ENCODE data around the gene ADGRE1.

The ADGRE1 gene

DNA sequence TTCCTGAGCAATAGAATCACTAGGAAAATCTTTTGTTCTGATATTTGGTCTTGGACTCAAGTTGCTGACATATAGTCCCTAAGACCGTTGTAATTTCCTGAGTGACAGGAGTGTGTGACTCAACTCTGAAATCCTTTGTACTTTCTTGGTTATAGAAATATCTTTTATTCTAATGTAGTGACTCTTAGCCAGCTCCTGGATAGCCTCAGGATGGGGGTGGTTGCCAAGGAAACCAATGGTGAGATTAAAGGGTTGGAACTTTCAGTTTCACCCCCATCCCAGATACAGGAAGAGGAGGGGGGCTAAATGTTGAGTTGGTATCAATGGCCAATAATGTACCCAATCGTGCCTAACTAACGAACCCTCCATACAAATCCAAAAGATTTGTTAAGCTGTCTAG lies 92.0 kb downstream of the ADGRE1 start:
- H3K4me3 ChIP-seq (ENCODE audit: low read length) = no peak overlapping the region
- TF ChIP-seq, protein P1, sequence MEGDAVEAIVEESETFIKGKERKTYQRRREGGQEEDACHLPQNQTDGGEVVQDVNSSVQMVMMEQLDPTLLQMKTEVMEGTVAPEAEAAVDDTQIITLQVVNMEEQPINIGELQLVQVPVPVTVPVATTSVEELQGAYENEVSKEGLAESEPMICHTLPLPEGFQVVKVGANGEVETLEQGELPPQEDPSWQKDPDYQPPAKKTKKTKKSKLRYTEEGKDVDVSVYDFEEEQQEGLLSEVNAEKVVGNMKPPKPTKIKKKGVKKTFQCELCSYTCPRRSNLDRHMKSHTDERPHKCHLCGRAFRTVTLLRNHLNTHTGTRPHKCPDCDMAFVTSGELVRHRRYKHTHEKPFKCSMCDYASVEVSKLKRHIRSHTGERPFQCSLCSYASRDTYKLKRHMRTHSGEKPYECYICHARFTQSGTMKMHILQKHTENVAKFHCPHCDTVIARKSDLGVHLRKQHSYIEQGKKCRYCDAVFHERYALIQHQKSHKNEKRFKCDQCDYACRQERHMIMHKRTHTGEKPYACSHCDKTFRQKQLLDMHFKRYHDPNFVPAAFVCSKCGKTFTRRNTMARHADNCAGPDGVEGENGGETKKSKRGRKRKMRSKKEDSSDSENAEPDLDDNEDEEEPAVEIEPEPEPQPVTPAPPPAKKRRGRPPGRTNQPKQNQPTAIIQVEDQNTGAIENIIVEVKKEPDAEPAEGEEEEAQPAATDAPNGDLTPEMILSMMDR (IDR thresholded peaks at IDR 0.05; ENCODE audit: insufficient read depth, low read depth, low read length, missing control alignments) = no peak
- no peak for DNase-seq (ENCODE audit: low read depth)

DNA sequence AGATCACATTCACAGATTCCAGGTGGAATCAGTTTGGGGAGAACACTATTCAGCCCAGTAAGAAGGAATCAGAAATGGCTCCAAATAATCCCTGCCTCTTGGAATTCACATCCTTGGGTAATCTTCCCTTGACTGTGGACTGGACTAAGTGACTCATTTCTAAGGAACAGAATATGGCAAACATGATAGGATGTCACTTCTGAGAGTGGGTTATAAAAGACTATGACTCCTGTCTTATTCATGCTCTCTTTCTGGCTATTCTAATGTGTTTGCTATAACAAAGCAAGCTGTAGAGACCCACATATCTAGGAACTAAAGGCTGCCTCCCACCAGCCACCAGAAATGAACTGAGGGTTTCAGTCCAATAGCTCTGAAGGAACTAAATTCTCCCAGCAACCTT lies 96.1 kb downstream of the ADGRE1 start:
- DNase-seq (ENCODE audit: low read depth) = no peak
- no peak overlapping the region for H3K4me3 ChIP-seq (ENCODE audit: low read length)
- TF ChIP-seq, protein P1 (IDR thresholded peaks at IDR 0.05; ENCODE audit: insufficient read depth, low read depth, low read length, missing control alignments) = no peak

DNA sequence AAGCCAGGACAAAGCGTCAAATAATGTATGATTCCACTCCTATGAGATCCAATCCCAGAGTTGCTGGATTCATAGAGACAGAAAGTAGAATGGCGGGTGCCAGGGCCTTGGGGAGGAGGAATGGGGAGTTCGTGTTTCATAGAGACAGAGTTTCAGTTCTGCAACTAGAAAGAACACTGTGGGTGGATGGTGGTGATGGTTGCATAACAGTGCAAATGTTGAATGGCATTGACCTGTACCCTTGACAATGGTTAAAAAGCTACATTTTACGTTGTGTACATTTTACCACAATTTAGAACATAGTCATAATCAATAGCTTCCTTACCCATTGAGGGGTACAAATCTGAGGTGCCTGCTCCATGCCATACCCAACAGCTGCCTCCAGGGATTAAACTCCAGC lies 100.5 kb downstream of the ADGRE1 start:
- TF ChIP-seq, protein P1 (IDR thresholded peaks at IDR 0.05; ENCODE audit: insufficient read depth, low read depth, low read length, missing control alignments) = no peak
- no peak for DNase-seq (ENCODE audit: low read depth)
- no peak overlapping the region for H3K4me3 ChIP-seq (ENCODE audit: low read length)

DNA sequence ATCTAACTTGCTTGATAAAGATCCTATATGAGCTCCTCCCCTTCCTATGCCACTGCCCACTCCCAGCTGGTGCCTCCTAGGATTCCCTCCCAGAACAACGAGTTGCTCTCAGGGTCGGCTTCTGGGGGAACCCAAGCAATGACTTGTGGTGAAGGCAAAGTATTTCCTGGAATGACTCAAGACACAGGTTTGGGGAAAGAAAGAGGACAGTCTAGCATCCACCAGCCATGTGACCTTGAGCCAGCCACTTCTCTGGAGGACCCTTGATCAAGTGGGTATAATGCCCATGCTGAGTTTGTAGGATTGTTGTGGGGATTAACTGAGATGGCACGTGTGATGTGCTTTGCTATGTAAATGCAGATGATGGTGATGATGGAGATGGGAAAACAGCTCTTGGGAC lies 100.9 kb downstream of the ADGRE1 start:
- DNase-seq (ENCODE audit: low read depth) = no peak
- TF ChIP-seq, protein P1 (IDR thresholded peaks at IDR 0.05; ENCODE audit: insufficient read depth, low read depth, low read length, missing control alignments) = no peak
- no peak overlapping the region for H3K4me3 ChIP-seq (ENCODE audit: low read length)

All from epithelial cell of esophagus (primary cell).